22Rv1 (cell line): ENCODE data around the gene ALG1.

Source experiments
- CTCF ChIP-seq: fragments of 450-650 bp; IDR thresholded peaks from 2 replicates; pipeline ENCODE4 v1.5.1; 2017; ENCODE audit warnings: mild to moderate bottlenecking
- ZFX ChIP-seq: fragments of 450-650 bp; IDR thresholded peaks from 2 replicates; pipeline ENCODE4 v1.6.1; 2017; ENCODE audit warnings: antibody characterized with exemption, borderline replicate concordance

- no peak for TF ChIP-seq CTCF
- no peak for TF ChIP-seq ZFX
These were observed 31.2 kb upstream of the ALG1 start for GRCh38 chr16:5040451-5040850.
